ENCODE data around the gene FAM107B.
A peak's percentile ranks its signal among the peaks of the same experiment; 100 is the strongest.

FAM107B gene

DNA sequence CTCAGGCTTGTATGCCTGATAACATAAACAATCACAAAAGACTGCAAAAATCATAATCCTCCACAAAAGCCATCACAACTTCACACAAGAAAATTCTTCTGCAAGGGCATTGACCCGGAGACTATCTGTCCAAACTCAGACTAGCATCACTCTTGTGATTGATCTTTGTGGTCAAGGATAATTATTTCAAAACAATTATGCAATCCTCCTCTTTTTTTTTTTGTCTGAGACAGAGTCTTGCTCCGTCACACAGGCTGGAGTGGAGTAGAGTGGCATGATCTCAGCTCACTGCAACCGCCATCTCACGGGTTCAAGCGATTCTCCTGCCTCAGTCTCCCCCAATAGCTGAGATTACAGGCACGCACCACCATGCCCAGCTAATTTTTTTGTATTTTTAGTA, 41.0 kb upstream of the FAM107B start:
- TF ChIP-seq, protein P1, sequence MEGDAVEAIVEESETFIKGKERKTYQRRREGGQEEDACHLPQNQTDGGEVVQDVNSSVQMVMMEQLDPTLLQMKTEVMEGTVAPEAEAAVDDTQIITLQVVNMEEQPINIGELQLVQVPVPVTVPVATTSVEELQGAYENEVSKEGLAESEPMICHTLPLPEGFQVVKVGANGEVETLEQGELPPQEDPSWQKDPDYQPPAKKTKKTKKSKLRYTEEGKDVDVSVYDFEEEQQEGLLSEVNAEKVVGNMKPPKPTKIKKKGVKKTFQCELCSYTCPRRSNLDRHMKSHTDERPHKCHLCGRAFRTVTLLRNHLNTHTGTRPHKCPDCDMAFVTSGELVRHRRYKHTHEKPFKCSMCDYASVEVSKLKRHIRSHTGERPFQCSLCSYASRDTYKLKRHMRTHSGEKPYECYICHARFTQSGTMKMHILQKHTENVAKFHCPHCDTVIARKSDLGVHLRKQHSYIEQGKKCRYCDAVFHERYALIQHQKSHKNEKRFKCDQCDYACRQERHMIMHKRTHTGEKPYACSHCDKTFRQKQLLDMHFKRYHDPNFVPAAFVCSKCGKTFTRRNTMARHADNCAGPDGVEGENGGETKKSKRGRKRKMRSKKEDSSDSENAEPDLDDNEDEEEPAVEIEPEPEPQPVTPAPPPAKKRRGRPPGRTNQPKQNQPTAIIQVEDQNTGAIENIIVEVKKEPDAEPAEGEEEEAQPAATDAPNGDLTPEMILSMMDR (conservative IDR thresholded peaks at IDR 0.05; ENCODE audit: control insufficient read depth, insufficient read depth, low read depth, low read length): no peak
- DNase-seq (ENCODE audit: low read depth): peak; percentile 50
- H3K4me3 ChIP-seq (ENCODE audit: control insufficient read depth, low read depth, low read length): no peak overlapping the region

DNA sequence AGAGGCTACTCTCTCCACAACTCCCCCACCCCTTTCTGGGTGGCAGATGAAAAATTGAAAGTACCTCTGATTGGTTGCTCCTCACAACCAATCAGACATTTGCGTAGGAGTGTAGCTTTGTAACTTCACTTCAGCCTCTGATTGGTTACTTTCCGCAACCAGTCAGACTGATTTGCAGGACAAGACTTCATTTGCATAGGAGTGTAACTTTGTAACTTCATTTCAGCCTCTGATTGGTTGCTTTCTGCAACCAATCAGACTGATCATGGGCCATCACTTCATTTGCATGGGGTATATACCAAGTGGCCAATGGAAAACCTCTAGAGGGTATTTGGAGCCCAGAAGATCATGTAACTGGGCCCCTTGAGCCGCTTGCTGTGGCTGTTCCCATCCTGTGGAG, 37.6 kb upstream of the FAM107B start:
- TF ChIP-seq, protein P1 (conservative IDR thresholded peaks at IDR 0.05; ENCODE audit: control insufficient read depth, insufficient read depth, low read depth, low read length): no peak
- H3K4me3 ChIP-seq (ENCODE audit: control insufficient read depth, low read depth, low read length): no peak overlapping the region
- DNase-seq (ENCODE audit: low read depth): peak; percentile 18

DNA sequence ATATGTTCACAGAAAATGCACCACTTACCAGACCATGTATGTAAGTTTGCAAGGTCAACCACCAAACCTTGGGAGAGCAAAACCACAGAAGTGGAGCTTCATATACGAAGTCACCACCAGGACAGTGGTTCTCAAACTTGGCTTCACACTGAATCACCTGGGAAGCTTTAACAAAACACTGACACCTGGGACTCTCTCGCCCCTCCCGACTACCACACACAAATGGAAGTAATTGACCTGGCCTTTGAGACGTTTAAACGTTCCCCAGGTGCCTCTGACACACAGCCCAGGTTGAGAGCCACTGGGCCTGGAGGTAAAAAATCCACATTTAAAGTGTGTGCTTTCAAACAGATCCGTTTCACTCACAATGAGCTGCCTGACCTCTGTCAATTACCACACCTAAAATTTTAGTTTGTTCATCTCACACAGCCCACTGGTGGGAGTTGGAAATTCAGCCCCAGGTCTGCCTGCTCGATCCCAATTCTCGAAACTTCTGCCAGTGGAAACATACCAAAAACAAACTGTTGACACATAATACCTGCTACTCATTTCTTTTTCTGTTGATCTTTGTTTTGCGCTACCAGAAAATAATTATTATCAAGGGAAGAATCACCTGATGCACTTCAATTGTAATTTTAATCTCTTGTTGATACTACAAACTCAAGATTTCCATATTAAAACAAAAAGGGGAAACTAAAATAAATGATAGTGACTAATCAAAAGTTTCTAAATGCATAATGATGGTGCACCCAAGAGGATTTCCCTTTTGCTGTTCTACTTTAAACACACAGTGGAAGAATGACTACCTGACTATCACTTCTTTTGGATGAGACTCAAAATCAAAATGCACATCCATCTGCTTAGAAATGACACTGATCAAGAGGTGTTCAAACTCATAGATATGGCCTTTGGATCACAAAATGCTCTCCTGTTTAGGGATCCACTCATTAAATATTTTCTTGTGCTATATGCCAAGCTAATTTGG, 36.6 kb upstream of the FAM107B start:
- no peak for DNase-seq (ENCODE audit: low read depth)
- TF ChIP-seq, protein P1 (conservative IDR thresholded peaks at IDR 0.05; ENCODE audit: control insufficient read depth, insufficient read depth, low read depth, low read length): no peak
- H3K4me3 ChIP-seq (ENCODE audit: control insufficient read depth, low read depth, low read length): no peak overlapping the region

DNA sequence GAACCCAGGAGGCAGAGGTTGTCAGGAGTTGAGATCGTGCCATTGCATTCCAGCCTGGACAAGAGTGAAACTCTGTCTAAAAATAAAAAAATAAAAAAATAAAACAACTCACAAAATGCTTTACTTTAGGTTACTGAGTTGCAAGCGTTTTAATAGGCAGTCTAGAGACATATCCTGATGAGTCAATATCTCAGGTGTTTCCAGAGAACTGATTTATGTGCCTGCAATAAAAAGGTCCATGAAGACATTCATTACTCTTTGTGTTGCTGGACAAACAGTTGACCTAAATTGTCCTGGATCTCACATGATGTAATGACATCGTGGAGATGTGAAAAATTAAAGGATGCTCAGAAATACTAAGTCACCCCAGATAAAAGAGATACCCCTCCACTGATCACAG, 31.6 kb upstream of the FAM107B start:
- no peak overlapping the region for H3K4me3 ChIP-seq (ENCODE audit: control insufficient read depth, low read depth, low read length)
- TF ChIP-seq, protein P1 (conservative IDR thresholded peaks at IDR 0.05; ENCODE audit: control insufficient read depth, insufficient read depth, low read depth, low read length): no peak

DNA sequence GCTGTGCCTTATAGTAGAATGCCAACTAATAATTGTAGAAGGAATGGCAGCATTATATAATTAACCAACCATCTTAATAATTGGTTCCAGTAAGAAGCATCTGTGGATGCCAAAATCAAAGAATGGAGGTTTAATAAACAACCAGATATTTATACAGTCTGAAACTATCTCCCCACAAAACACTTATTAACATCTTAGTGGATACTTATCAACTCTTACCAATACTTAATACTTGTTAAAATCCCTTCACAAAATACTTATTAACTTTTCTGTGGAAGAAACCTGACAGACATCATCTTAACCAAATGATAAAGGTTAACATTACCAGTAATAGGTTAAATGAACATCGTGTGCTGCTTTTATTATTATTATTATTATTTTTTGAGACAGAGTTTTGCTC, 29.1 kb upstream of the FAM107B start:
- TF ChIP-seq, protein P1 (conservative IDR thresholded peaks at IDR 0.05; ENCODE audit: control insufficient read depth, insufficient read depth, low read depth, low read length): no peak
- no peak overlapping the region for H3K4me3 ChIP-seq (ENCODE audit: control insufficient read depth, low read depth, low read length)
- DNase-seq (ENCODE audit: low read depth): no peak

More for the DNA sequence above, 31.6 kb upstream of the FAM107B start:
- no peak for DNase-seq (ENCODE audit: low read depth)

DNA sequence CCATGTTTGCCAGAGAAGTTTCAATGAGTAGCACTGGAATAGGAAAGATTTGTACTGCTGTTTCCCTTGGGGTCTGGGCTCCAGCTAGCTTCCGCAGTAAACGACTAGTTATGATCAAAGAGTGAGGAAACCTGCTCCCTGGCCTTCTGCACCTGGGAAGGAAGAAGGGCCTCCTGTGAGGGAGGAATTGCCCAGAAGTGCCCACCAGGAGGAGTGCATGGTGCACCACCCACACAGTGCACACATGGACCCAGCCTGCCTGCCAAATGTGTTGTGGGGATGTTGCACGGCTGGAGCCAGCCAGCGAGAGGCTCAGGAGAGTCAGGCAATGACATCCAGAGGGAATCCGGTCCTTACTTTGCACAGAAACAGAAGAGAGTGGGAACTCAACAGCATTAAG, 27.0 kb upstream of the FAM107B start:
- TF ChIP-seq, protein P1 (conservative IDR thresholded peaks at IDR 0.05; ENCODE audit: control insufficient read depth, insufficient read depth, low read depth, low read length): no peak
- DNase-seq (ENCODE audit: low read depth): peak; percentile 7
- H3K4me3 ChIP-seq (ENCODE audit: control insufficient read depth, low read depth, low read length): no peak overlapping the region

All from fibroblast of mammary gland (primary cell).